ENCODE measurements around the gene VWA2.
"Not testable (repeated sequence)": the region's sequence is repeated elsewhere in the genome, so short reads cannot be mapped to it uniquely, and the experiment has no call there.

The VWA2 gene

DNA sequence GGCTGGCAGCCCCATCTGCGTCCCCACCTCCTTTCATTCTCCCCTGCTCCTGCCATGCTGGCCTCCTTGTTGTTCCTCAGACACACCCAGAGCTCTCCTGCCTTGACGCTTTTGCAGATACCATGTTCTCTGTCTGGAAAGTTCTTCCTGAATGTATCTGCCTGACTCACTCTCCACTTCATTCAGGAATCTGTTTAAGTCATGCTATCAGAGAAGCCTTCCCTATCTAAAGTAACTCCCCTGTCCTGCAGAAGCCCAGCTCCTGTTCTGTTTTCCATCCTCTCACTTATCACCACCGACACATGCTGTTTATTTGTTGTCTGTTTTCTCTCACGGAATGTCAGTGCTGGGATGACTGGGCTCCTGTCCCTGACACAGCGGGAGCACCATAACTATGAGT, 83.3 kb downstream of the VWA2 start:
- DNase-seq, result no peak

DNA sequence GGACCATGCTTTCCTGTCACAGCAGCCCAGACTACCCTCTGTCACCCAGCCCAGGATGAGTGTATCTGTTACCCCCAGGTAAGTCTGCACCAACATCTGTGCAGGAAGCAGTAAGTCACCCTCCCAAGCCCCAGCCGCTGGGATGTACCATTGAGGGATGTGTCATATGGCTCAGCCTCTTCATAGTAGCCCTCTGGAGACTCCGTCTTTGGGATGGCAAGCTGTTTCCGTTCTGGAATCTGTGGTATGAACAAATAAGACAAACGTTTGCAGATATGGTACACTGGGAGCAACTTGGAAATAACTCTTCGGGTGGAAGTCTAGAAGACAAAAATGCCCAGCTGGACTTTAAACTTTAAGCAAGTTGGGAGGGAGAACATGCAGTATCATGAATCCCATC, 84.0 kb downstream of the VWA2 start:
- DNase-seq, result no peak

- DNase-seq, result no peak
Observed at GRCh38 chr10:114326795-114327194, 87.7 kb downstream of the VWA2 start.

- DNase-seq, result no peak
Observed at GRCh38 chr10:114327537-114328440, 88.7 kb downstream of the VWA2 start.

DNA sequence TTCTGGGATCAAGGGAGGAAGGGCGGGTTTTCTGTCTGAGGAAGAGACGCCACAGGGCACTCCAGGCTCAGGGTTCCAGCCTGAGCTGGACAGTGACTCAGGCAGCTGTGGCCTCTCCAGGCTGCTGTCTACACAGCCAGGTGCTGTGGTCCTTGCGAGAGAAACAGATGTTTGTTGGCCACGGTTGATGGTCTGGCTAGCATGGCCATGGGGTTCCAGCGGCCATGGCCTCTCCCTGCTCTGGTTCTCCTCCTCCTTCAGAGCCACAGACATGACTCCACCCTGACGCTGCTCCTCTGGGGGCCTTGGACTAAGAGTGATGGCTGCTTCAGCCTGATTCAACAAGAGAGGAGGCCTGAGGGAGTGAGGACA, 89.4 kb downstream of the VWA2 start:
- DNase-seq, result no peak

GRCh38 chr10:114328874-114329273, 89.8 kb downstream of the VWA2 start:
- DNase-seq, result no peak

GRCh38 chr10:114329634-114330365, 90.7 kb downstream of the VWA2 start:
- no peak for DNase-seq

DNA sequence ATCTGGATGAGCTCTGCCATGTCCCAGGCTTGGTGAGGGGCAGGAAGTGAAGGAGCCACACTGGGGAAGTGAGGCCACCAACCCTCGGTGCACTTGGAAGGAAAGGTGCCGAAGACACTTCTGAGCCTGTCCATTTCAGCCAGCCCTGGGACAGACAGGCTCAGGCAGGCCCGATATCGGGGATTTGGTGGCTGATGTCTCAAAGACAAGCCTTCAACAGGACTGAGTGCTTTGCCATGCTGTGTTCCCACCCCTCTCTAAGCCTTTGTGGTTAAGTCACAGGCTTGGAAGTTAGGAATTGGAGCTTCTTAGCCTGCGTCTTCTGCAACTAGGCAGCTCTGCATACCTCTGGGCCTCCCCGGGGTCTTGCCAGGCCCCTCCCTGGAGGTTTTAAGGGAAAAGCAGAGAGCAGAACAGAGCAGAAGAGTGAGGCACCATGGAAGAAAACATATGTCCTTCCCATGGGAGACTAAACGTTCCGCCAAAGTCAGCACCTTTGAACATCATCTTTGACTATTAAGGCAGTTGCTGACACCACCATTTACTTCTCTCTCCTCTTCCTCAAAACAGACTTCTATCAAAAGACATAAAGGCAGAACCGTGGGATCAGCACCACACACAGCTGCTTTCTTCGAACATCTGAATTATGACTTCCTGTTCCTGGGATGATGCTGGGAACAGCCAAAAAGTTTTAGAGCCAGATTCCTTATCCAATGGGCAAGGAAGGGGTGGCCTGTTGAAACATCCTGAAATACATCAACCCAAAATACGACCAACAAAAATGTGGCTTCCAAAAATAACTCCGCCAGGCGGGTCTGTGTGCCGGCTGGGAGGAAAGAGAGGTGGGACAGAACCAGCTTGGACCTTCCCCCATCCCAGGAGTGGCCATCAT, 93.5 kb downstream of the VWA2 start:
- DNase-seq, result no peak

- not testable (repeated sequence) for DNase-seq
Observed at GRCh38 chr10:114333441-114333840, 94.4 kb downstream of the VWA2 start.

- no peak for DNase-seq
Observed at GRCh38 chr10:114334301-114334700, 95.2 kb downstream of the VWA2 start.

DNA sequence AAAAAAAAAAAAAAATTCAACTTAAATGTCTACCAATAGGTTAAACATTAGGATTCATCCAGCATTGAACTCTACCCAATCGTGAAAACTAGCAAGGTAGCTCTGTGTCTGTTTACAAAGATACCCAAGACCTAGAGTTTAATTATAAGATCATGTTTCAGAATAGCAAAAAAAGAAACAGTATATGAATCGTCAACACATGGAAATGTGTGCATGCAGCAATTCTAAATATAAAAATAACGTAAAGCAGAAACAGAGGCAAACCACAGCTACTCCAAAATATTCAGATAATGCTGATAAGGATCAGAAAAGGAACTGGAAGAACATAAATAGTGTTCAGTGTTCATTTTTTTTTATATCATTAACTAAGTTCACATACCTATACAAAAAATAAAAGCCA, 96.6 kb downstream of the VWA2 start:
- peak in 1 of 3 experiments; percentile 1 for DNase-seq

DNA sequence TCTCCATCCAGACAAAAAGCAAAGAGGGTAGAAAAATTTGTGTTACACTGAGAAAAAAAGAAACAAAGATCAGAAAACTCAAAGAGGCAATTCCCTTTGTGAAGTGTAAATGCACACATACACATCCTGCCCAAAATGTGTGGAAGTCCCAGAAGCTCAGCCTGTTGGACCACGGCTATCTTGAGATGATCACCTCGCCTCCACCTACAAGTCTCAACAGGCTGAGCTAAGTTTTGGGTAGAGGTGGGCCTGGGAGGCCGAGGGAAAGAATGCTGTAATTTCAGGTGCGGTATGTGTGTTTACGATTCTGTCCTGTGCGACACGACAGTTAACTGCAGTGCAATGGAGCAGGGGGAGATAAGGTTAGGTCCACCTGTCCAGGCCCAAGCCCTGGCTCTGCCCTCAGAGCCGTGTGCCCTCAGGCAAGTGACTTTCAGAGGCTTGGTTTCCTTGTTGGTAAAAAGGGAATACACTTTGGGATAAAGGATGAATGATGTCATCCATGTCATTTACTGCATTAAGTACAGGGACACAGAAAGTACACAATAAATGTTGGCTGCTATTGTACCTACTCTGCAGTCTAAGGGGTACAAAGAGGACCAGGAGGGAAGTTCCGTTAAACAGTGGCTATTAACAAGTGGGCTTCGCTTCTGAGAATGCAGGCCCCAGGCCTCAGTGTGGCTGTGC, 97.9 kb downstream of the VWA2 start:
- peak in 1 of 3 experiments; percentile 10 for DNase-seq

DNA sequence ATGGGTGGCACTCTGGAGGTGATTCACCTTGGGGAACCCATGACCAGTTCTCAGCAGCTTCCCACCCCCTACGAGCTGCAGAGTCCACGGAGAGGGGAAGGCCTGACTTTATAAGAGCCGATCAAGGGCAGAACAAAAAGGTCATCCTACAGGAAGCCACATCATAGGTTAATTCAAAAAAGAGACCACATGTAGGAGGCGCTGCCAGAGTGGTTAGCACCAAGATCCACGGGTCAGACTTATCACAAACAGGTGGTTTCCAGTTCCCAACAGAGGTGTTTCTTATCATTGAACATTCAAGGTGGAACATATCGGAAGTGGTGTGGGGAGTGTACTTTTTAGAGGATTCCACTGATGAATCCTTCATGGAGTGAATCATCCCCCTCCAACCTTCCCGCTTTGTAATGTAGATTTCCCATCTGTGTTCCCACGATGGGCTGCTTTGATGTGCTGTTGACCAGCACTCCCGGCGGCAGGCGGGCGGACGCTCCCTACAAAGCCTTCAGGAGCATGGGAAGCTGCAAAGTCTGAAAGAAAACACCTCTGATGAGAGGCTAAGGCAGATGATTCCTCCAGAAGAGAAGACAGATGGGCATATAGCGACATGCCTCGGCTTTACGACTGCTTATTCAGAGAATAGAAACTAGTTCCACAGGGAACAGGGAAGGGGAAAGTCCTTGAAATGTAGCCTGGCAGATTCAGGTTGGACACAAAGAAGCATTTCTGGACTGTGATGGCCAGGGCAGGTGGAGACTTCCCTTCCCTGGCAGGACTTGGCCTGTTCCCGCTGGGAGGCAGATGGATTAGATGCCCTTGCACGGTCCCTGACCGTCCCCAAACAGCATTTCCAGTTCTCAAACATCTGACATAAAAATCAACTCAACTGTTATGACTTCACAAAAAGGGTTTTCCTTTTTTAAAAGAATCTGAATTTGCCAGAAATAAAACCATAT, 98.7 kb downstream of the VWA2 start:
- DNase-seq, result no peak

- DNase-seq, result no peak
Observed at GRCh38 chr10:114340816-114341215, 101.8 kb downstream of the VWA2 start.
